WTC11 (cell line): ENCODE measurements around the gene CCDC80.

Experiments used
- ATF2 ChIP-seq: sonication (generic); formaldehyde crosslinking; IDR thresholded peaks from 2 replicates; pipeline ENCODE4 v1.8.1; 2022; ENCODE audit warnings: low read depth, missing genetic modification reagents, borderline replicate concordance
- E2F4 ChIP-seq: sonication (generic); formaldehyde crosslinking; IDR thresholded peaks from 2 replicates; pipeline ENCODE4 v1.8.1; 2022; ENCODE audit warnings: low read depth, mild to moderate bottlenecking, moderate library complexity, missing genetic modification reagents, borderline replicate concordance
- TF ChIP-seq, protein P1 (sequence below): sonication (generic); formaldehyde crosslinking; conservative IDR thresholded peaks from 2 replicates; pipeline ENCODE4 v1.8.1; 2023; ENCODE audit warnings: mild to moderate bottlenecking, low read depth, missing genetic modification reagents, moderate library complexity
- TF ChIP-seq, protein P2 (sequence below): sonication (generic); formaldehyde crosslinking; IDR thresholded peaks from 2 replicates; pipeline ENCODE4 v1.8.0; 2022; ENCODE audit warnings: mild to moderate bottlenecking, missing genetic modification reagents

GRCh38 chr3:112569265-112569664, 71.7 kb downstream of the CCDC80 start:
- no peak for TF ChIP-seq E2F4 (CRISPR knock-in tag)
- TF ChIP-seq, protein P1, sequence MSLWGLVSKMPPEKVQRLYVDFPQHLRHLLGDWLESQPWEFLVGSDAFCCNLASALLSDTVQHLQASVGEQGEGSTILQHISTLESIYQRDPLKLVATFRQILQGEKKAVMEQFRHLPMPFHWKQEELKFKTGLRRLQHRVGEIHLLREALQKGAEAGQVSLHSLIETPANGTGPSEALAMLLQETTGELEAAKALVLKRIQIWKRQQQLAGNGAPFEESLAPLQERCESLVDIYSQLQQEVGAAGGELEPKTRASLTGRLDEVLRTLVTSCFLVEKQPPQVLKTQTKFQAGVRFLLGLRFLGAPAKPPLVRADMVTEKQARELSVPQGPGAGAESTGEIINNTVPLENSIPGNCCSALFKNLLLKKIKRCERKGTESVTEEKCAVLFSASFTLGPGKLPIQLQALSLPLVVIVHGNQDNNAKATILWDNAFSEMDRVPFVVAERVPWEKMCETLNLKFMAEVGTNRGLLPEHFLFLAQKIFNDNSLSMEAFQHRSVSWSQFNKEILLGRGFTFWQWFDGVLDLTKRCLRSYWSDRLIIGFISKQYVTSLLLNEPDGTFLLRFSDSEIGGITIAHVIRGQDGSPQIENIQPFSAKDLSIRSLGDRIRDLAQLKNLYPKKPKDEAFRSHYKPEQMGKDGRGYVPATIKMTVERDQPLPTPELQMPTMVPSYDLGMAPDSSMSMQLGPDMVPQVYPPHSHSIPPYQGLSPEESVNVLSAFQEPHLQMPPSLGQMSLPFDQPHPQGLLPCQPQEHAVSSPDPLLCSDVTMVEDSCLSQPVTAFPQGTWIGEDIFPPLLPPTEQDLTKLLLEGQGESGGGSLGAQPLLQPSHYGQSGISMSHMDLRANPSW (CRISPR knock-in tag): no peak
- TF ChIP-seq, protein P2, sequence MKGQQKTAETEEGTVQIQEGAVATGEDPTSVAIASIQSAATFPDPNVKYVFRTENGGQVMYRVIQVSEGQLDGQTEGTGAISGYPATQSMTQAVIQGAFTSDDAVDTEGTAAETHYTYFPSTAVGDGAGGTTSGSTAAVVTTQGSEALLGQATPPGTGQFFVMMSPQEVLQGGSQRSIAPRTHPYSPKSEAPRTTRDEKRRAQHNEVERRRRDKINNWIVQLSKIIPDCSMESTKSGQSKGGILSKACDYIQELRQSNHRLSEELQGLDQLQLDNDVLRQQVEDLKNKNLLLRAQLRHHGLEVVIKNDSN (CRISPR knock-in tag): no peak
- TF ChIP-seq ATF2: no peak
